GM12875 (cell line): ENCODE measurements around the gene HS2ST1.

Source experiments
- H3K4me3 ChIP-seq: one replicate; pipeline ENCODE4 v1.5.1; 2011; ENCODE audit warnings: low read depth, low read length, control low read depth
- CTCF ChIP-seq: IDR thresholded peaks from 2 replicates; pipeline ENCODE4 v1.5.1; 2011; ENCODE audit warnings: low read depth, mild to moderate bottlenecking, control low read depth, inconsistent platforms, low read length, moderate library complexity, borderline replicate concordance; ENCODE audit not compliant: insufficient read depth

The HS2ST1 gene

GRCh38 chr1:87156124-87156523 is 241.7 kb downstream of the HS2ST1 start:
- no peak for TF ChIP-seq CTCF
- no peak overlapping the region for H3K4me3 ChIP-seq

GRCh38 chr1:87159378-87159915 is 245.0 kb downstream of the HS2ST1 start:
- no peak for TF ChIP-seq CTCF
- no peak overlapping the region for H3K4me3 ChIP-seq
